ENCODE results near the gene MALT1. TPM values are rescaled to one million over a fixed set of nuclear protein-coding genes. Genes with fewer than 3 reads are reported as not detected.

The MALT1 gene
- total and polyA plus RNA-seq, 2 donors (not counting 1 experiment from before 2014, with no cell fraction given), result 18.0 to 25.5 TPM

DNA sequence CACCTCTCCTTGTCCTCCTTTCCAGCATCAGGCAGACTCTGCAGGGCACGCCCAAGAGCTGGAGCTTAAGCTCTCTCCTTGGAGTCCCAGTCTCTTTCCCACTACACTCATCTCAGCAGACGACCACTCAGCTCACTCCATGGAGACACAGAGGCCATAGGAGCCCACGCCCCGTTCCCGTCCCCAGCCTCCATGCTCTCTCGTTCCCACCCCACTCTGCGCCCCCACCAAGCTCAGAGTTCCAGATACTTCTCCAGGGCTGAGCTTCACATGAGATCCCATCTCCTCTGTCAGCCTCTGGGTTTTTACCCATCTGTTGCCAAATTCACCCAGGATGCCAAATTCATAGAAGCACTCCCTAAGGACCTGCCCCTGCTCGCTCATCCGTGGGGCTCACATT, 87.3 kb downstream of the MALT1 start:
- Histone ChIP-seq H3K79me2 (ENCODE audit: control insufficient read depth, insufficient read depth, low read length) (no peaks in the 10 kb centered on the region), H3K9me3 (ENCODE audit: control insufficient read depth, insufficient read depth, low read depth, low read length) (no peaks in the 10 kb centered on the region), H3K27ac (ENCODE audit: insufficient read depth, low read length) (no peak overlapping the region), H3K36me3 (ENCODE audit: control insufficient read depth, insufficient read depth, low read length) (no peaks in the 10 kb centered on the region), H3K4me2 (ENCODE audit: extremely low read depth, insufficient read depth, low read length) (no peak overlapping the region), H3K4me1 (ENCODE audit: control insufficient read depth, extremely low read depth, insufficient read depth, low read length) (no peaks in the 10 kb centered on the region), H3K27me3 (ENCODE audit: control insufficient read depth, insufficient read depth, low read length) (no peaks in the 10 kb centered on the region), H3K4me3 (replicated peaks in 1 of 4; ENCODE audit: control extremely low read depth in 1 of 4, insufficient read depth in 1 of 4, low read depth in 3 of 4, low read length in 4 of 4) (no peak overlapping the region), H4K20me1 (ENCODE audit: control insufficient read depth, extremely low read depth, insufficient read depth, low read length) (no peaks in the 10 kb centered on the region), H2AFZ (ENCODE audit: low read length) (no peak overlapping the region), H3K9ac (ENCODE audit: insufficient read depth, low read length) (no peak overlapping the region)
- no peak for DNase-seq (ENCODE audit: low read depth in 2 of 2)
- TF ChIP-seq, protein P1, sequence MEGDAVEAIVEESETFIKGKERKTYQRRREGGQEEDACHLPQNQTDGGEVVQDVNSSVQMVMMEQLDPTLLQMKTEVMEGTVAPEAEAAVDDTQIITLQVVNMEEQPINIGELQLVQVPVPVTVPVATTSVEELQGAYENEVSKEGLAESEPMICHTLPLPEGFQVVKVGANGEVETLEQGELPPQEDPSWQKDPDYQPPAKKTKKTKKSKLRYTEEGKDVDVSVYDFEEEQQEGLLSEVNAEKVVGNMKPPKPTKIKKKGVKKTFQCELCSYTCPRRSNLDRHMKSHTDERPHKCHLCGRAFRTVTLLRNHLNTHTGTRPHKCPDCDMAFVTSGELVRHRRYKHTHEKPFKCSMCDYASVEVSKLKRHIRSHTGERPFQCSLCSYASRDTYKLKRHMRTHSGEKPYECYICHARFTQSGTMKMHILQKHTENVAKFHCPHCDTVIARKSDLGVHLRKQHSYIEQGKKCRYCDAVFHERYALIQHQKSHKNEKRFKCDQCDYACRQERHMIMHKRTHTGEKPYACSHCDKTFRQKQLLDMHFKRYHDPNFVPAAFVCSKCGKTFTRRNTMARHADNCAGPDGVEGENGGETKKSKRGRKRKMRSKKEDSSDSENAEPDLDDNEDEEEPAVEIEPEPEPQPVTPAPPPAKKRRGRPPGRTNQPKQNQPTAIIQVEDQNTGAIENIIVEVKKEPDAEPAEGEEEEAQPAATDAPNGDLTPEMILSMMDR (conservative IDR thresholded peaks at IDR 0.05 in 1 of 2, IDR thresholded peaks at IDR 0.05 in 1 of 2; ENCODE audit: low read depth in 1 of 2, low read length in 2 of 2), result no peak

DNA sequence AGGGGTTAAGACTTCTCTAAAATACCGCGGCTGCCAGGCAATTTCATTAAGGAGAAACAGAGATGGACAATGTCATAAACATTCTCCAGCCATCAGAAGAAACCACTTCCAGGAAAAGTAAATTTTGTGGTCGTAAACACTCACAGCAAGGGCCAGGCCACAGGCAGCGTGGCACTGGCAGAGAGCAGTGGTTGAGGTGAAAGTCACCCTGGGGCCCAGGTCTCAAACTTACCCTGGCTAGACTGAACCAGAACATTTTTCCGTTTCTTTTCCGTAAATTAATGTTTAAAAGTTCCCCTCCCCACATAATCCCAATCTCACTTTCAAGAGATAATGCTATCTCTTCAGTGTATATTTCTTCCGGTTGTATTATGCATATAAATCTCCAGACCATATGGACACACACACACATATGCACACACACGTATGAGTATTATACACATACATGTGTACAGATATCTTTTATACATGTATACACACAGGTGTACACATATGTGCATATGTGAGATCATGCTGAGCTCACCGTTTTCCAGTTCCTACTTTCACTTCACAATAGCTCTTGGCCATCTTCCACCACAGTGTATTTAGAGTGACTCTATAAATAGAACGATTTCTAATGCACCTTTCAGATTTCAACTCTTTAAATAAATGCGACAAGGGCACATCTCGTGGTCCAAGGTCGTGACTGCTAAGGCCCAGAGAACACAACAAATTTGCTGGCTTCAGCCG, 90.1 kb downstream of the MALT1 start:
- H3K9me3 ChIP-seq (ENCODE audit: control insufficient read depth, insufficient read depth, low read depth, low read length), result no peaks in the 10 kb centered on the region
- no peak for DNase-seq (ENCODE audit: low read depth in 2 of 2)
- TF ChIP-seq, protein P1 (conservative IDR thresholded peaks at IDR 0.05 in 1 of 2, IDR thresholded peaks at IDR 0.05 in 1 of 2; ENCODE audit: low read depth in 1 of 2, low read length in 2 of 2), result no peak
- TF ChIP-seq EZH2 (IDR thresholded peaks at IDR 0.05; ENCODE audit: low read length, missing control alignments), result no peak
- no peak overlapping the region for H3K9ac ChIP-seq (ENCODE audit: insufficient read depth, low read length)
- no peaks in the 10 kb centered on the region for H3K4me1 ChIP-seq (ENCODE audit: control insufficient read depth, extremely low read depth, insufficient read depth, low read length)
- H3K4me3 ChIP-seq (replicated peaks in 1 of 4; ENCODE audit: control extremely low read depth in 1 of 4, insufficient read depth in 1 of 4, low read depth in 3 of 4, low read length in 4 of 4), result no peak overlapping the region
- H3K36me3 ChIP-seq (ENCODE audit: control insufficient read depth, insufficient read depth, low read length), result no peaks in the 10 kb centered on the region
- no peak overlapping the region for H2AFZ ChIP-seq (ENCODE audit: low read length)
- no peak overlapping the region for H3K27ac ChIP-seq (ENCODE audit: insufficient read depth, low read length)
- H4K20me1 ChIP-seq (ENCODE audit: control insufficient read depth, extremely low read depth, insufficient read depth, low read length), result no peaks in the 10 kb centered on the region
- H3K79me2 ChIP-seq (ENCODE audit: control insufficient read depth, insufficient read depth, low read length), result no peaks in the 10 kb centered on the region
- no peak overlapping the region for H3K4me2 ChIP-seq (ENCODE audit: extremely low read depth, insufficient read depth, low read length)
- peaks cover 5% of the 10 kb centered on the region for H3K27me3 ChIP-seq (ENCODE audit: control insufficient read depth, insufficient read depth, low read length)

DNA sequence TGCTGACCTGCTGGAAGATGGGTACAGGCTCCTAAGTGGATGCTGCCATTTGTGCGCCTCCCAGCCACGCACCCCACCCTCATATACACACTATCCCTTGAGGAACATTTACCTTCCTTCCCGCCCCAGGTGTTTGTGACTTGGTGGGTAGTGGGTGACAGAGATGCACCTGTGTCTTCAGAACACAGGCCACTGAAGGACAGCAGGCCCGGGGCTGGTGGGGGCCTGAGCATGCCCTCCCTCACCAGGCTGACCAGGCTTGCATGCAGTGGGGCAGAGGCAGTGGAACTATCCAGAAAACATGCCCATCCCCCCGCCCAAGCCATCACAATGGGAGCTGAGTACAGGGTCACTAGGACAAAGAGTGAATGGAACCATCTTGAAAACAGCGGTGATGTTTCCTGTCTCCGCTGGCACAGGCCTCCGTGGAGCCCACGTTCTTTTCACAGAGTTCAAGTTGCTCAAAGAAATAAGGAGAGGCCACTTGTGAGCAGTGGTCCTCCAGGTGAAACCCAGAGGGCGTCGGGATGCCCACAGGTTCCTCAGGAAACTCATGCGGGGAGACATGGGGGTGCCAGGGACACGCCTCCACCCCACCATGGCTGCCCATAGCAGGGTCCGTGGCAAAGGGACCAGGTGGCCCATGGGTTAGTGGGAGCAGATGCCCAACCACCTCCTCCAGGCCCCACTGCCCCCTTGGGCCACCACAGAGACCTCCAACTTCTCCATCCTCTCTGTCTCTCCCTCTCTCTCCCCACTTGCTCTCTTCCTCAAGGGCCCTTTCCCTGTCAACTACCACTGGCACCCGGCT, 90.9 kb downstream of the MALT1 start:
- H3K27ac ChIP-seq (ENCODE audit: insufficient read depth, low read length), result no peak overlapping the region
- no peaks in the 10 kb centered on the region for H4K20me1 ChIP-seq (ENCODE audit: control insufficient read depth, extremely low read depth, insufficient read depth, low read length)
- TF ChIP-seq EZH2 (IDR thresholded peaks at IDR 0.05; ENCODE audit: low read length, missing control alignments), result no peak
- TF ChIP-seq, protein P1 (conservative IDR thresholded peaks at IDR 0.05 in 1 of 2, IDR thresholded peaks at IDR 0.05 in 1 of 2; ENCODE audit: low read depth in 1 of 2, low read length in 2 of 2), result no peak
- no peaks in the 10 kb centered on the region for H3K9me3 ChIP-seq (ENCODE audit: control insufficient read depth, insufficient read depth, low read depth, low read length)
- H3K4me1 ChIP-seq (ENCODE audit: control insufficient read depth, extremely low read depth, insufficient read depth, low read length), result no peaks in the 10 kb centered on the region
- no peak for DNase-seq (ENCODE audit: low read depth in 2 of 2)
- H3K4me2 ChIP-seq (ENCODE audit: extremely low read depth, insufficient read depth, low read length), result no peak overlapping the region
- no peaks in the 10 kb centered on the region for H3K79me2 ChIP-seq (ENCODE audit: control insufficient read depth, insufficient read depth, low read length)
- H2AFZ ChIP-seq (ENCODE audit: low read length), result no peak overlapping the region
- no peak overlapping the region for H3K4me3 ChIP-seq (replicated peaks in 1 of 4; ENCODE audit: control extremely low read depth in 1 of 4, insufficient read depth in 1 of 4, low read depth in 3 of 4, low read length in 4 of 4)
- H3K9ac ChIP-seq (ENCODE audit: insufficient read depth, low read length), result no peak overlapping the region
- no peaks in the 10 kb centered on the region for H3K36me3 ChIP-seq (ENCODE audit: control insufficient read depth, insufficient read depth, low read length)
- peaks cover 5% of the 10 kb centered on the region for H3K27me3 ChIP-seq (ENCODE audit: control insufficient read depth, insufficient read depth, low read length)
